GM21786 (cell line): ENCODE data around the gene KLHL24.
"Not testable (repeated sequence)": the region's sequence is repeated elsewhere in the genome, so short reads cannot be mapped to it uniquely, and the experiment has no call there.

ENCODE experiments used
- ATAC-seq: cut with Tn5 transposase; IDR thresholded peaks from one replicate; pipeline ENCODE4 v1.9.1; 2021; ENCODE audit not compliant: unreplicated experiment

The KLHL24 gene

GRCh38 chr3:183635431-183636220 is at the start of gene KLHL24:
KLHL24 (plus strand) TSS chr3:183635623; CDS start chr3:183650357, 14,734 bp downstream.
- peak; percentile 84 for ATAC-seq

DNA sequence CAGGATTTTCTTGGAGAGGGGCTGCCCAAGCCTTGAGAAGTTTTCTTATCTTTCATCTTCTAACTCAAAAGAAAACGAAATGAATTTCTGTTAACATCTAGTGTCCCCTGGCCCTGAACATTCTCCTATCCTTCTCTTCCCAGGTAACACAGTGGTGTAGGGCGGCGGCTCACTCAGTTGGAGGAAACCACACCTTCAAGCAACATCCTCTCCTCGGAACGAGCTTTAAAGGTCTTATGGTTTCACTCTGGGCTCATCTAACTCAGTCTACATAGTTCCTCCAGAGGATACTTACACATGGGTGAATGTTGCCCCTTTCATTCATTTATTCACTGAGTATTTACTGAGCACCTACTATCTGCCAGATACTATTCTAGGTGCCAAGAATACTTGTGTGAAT is 48.9 kb upstream of the KLHL24 start:
- ATAC-seq = no peak

GRCh38 chr3:183587336-183587735 is 48.1 kb upstream of the KLHL24 start:
- no peak for ATAC-seq

GRCh38 chr3:183590442-183590841 is 45.0 kb upstream of the KLHL24 start:
- no peak for ATAC-seq

GRCh38 chr3:183591881-183592521 is 43.4 kb upstream of the KLHL24 start:
- ATAC-seq = peak; percentile 95

- ATAC-seq = no peak
Measured at GRCh38 chr3:183592821-183593220, 42.6 kb upstream of the KLHL24 start.

DNA sequence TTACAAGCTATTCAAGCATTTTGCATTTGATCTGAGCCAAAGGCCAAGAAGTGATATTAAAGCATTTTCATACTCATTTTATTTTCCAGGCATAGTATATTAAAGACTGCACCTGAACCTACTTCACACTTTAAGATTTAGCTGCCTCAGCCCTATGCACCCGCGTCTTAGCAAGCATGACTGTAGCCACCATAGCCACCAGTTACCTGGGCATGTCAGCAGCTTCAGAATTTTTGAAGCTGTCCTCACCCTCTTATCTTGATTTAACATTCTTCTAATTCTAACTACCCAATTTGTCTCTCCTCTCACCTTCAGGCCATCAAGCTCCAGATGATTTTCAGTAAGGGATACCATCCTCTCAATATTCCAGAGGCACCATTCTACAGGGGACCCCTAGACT is 40.8 kb upstream of the KLHL24 start:
- no peak for ATAC-seq

- no peak for ATAC-seq
Measured at GRCh38 chr3:183597959-183598358, 37.5 kb upstream of the KLHL24 start.

DNA sequence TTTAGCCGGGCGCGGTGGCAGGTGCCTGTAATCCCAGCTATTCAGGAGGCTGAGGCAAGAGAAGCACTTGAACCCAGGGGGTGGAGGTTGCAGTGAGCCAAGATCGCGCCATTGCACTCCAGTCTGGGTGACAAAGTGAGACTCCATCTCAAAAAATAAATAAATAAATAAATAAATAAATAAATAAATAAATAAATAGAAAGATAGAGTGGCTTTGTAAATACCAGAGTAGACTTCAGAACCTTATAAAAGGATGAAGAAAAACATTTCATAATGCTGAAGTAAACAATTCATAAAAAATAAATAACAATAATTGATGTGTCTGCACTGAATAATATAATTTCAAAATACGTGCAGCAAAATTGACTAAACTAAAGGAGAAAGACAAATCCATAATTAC is 24.1 kb upstream of the KLHL24 start:
- ATAC-seq = not testable (repeated sequence)

GRCh38 chr3:183613366-183614285 is 21.8 kb upstream of the KLHL24 start:
- no peak for ATAC-seq

DNA sequence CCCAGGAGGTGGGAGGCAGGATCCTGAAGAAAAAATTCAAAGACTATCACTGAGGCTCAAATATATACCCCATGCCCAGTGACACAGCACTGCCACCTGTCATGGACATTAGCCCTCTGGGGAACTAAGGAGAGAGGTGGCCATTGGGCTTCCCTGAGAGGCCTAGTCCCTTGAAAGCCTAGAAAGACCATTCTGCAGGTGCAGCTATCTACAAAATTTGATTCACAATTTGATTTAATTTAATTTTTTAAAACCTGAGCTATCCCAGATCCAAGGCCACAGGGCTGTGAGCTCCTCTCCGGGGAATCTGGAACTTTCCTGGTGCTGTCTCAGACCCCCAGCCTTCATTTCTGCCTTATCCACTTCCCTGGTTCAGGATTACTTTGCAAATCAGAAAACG is 16.9 kb upstream of the KLHL24 start:
- no peak for ATAC-seq

- no peak for ATAC-seq
Measured at GRCh38 chr3:183619010-183619409, 16.4 kb upstream of the KLHL24 start.

DNA sequence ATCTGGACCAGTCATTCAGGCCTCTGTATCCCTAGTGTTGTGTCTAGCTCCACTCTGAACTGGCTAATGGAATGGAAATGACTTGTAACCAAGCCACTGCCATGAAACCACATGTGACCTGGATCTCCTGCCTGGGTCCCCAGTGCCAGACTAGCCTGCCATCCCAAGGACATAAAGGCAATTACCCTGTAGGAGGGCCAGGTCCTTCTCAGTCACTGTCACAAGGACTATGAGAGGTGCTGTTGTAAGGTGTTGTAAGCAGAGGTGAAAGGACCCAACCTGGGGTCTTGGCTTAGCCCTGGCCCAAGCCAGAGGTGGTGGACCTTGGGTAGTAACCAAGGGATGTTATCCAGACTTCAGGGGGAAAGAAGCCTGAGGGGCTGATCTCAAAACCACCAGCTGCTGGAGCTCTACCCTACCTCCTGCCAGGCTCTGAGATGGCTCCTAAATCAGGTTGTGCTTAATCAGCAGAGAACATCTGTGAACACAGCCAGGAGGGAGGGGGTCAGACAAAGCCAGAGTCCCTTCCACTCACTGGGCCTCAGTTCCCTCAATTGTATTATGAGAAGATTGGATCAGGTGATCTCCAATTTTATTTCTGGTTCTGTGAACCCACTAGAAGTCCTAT is 15.7 kb upstream of the KLHL24 start:
- no peak for ATAC-seq

- no peak for ATAC-seq
Measured at GRCh38 chr3:183620252-183620628, 15.2 kb upstream of the KLHL24 start.

DNA sequence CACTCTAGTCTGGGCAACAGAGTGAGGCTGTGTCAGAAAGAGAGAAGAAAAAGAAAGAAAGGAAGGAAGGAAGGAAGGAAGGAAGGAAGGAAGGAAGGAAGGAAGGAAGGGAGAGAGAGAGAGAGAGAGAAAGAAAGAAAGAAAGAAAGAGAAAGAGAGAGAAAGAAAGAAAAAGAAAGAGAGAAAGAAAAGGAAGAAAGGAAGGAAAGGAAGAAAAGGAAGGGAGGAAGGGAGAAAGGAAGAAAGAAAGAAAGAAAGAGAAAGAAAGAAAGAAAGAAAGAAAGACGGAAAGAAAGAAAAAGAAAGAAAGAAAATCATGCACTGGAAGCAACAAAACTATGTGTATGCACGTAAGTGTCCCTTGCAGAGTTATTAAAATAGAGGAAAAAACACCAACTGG is 12.9 kb upstream of the KLHL24 start:
- ATAC-seq = not testable (repeated sequence)

- no peak for ATAC-seq
Measured at GRCh38 chr3:183626877-183627594, 8.4 kb upstream of the KLHL24 start.

DNA sequence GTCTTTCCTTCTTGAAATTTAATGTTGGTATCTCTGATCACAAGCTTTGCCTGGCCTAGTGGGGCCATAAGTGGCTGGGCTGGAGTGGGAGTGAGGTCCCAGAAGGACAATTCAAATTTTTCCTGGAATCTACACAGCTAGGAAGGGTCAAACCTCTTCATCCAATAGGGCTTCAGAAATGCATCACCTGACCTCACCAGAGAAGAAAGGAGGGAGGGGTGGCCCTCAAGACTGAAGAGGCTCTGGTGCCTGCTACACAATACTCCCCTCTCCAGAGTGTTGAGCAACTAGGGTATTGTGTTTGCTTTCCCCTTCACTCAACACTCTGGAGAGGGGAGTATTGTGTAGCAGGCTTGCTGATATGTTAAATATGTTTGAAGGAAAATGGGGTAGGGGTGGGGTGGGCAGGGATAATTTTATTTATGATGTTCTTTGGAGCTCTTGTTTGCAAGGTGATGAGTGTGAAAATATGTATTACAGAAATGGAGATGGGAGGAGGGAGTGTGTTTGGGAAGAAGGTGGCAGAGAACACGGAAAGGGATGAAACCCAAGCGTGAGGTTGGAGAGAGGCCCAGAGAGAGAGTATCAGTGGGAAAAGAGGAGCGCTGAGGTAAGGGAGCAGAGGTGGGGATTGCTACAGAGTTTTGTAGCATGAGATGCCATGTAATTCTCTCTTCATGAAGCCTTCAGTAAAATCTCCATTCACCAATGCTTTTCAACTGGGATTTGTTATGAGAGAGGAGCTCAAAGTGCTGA is 5.7 kb upstream of the KLHL24 start:
- no peak for ATAC-seq

- ATAC-seq = no peak
Measured at GRCh38 chr3:183631715-183632114, 3.7 kb upstream of the KLHL24 start.

DNA sequence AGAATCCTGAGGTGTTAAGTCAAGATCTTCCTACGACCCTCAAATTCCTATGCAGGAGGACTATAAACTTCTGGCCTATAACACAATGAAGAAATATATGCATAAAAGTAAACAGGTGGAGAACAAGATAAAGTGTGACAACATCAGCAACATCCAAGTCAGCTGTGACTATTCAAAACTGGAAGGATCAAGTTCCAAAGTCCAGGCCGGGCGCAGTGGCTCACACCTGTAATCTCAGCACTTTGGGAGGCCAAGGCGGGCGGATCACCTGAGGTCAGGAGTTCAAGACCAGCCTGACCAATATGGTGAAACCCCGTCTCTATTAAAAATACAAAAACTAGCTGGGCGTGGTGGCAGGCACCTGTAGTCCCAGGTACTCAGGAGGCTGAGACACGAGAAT is 2.7 kb upstream of the KLHL24 start:
- ATAC-seq = not testable (repeated sequence)

GRCh38 chr3:183634707-183635106 is 716 bp upstream of the KLHL24 start:
- no peak for ATAC-seq
